K562 (cell line): Measurements from ENCODE around the gene CFD. TPM values are rescaled to one million over a fixed set of nuclear protein-coding genes. Genes with fewer than 3 reads are reported as not detected.

Experiments used
- EGR1 ChIP-seq: fragments of 450-650 bp; conservative IDR thresholded peaks from 2 replicates; pipeline ENCODE4 v1.6.1; 2017; ENCODE audit warnings: mild to moderate bottlenecking
- MAZ ChIP-seq, 2 experiments: fragments of 450-650 bp in 1 of 2; sonication (generic) in 1 of 2; formaldehyde crosslinking; IDR thresholded peaks in 1 of 2; conservative IDR thresholded peaks in 1 of 2; 2 replicates each; pipeline versions ENCODE4 v1.4.0 to v1.5.0; 2020; ENCODE audit warnings: mild to moderate bottlenecking in 1 of 2, missing genetic modification reagents in 1 of 2
- MCM5 ChIP-seq: fragments of 450-650 bp; IDR thresholded peaks from 2 replicates; pipeline ENCODE4 v1.6.1; 2016; ENCODE audit warnings: low read depth
- MTA3 ChIP-seq: fragments of 450-650 bp; formaldehyde crosslinking; IDR thresholded peaks from 2 replicates; pipeline ENCODE4 v1.6.1; 2017; ENCODE audit warnings: mild to moderate bottlenecking, borderline replicate concordance
- MYC ChIP-seq, 2 experiments: fragments of 250-450 bp in 1 of 2; sonication (Bioruptor Pico) in 1 of 2; IDR thresholded peaks; 2 replicates each; pipeline versions ENCODE4 v1.5.1 to v1.6.1; 2012 to 2021; ENCODE audit warnings: low read depth in 2 of 2, borderline replicate concordance in 1 of 2, improper control_type of control experiment in 1 of 2, low read length in 1 of 2, mild to moderate bottlenecking in 1 of 2, moderate library complexity in 1 of 2
- NCOA4 ChIP-seq: fragments of 450-650 bp; IDR thresholded peaks from 2 replicates; pipeline ENCODE4 v1.6.1; 2018; ENCODE audit warnings: mild to moderate bottlenecking; ENCODE audit not compliant: partially characterized antibody
- NCOR1 ChIP-seq: fragments of 450-650 bp; IDR thresholded peaks from 2 replicates; pipeline ENCODE4 v1.6.1; 2016; ENCODE audit warnings: mild to moderate bottlenecking, moderate library complexity
- NR2C1 ChIP-seq, 2 experiments: fragments of 450-650 bp; IDR thresholded peaks; 2 replicates each; pipeline ENCODE4 v1.6.1; 2017; ENCODE audit warnings: mild to moderate bottlenecking in 2 of 2, antibody characterized with exemption in 1 of 2, inconsistent platforms in 1 of 2, missing compliant biosample characterization in 1 of 2, missing genetic modification characterization in 1 of 2
- PHB2 ChIP-seq: fragments of 450-650 bp; IDR thresholded peaks from 2 replicates; pipeline ENCODE4 v1.6.1; 2017; ENCODE audit warnings: low read depth
- POLR3A ChIP-seq: IDR thresholded peaks from 2 replicates; pipeline ENCODE4 v1.6.1; 2011; ENCODE audit warnings: borderline replicate concordance, mild to moderate bottlenecking, moderate library complexity; ENCODE audit not compliant: insufficient read length, insufficient read depth; ENCODE audit errors: extremely low read depth
- RUNX1 ChIP-seq: sonication (generic); IDR thresholded peaks from 2 replicates; pipeline ENCODE4 v1.6.1; 2016; ENCODE audit warnings: antibody characterized with exemption, low read depth
- SNIP1 ChIP-seq: fragments of 450-650 bp; IDR thresholded peaks from 2 replicates; pipeline ENCODE4 v1.7.1; 2017; ENCODE audit warnings: low read depth, mild to moderate bottlenecking
- TGIF2 ChIP-seq: sonication (generic); formaldehyde crosslinking; IDR thresholded peaks from 2 replicates; pipeline ENCODE4 v1.8.1; 2022; ENCODE audit warnings: mild to moderate bottlenecking, missing genetic modification reagents, moderate library complexity
- ZBTB8A ChIP-seq: fragments of 450-650 bp; IDR thresholded peaks from 2 replicates; pipeline ENCODE4 v1.6.1; 2018; ENCODE audit warnings: mild to moderate bottlenecking, moderate library complexity; ENCODE audit not compliant: partially characterized antibody
- ZNF274 ChIP-seq: IDR thresholded peaks from 2 replicates; pipeline ENCODE4 v1.6.1; 2011; ENCODE audit warnings: low read depth, mild to moderate bottlenecking, low read length, moderate library complexity, borderline replicate concordance
- ZNF324 ChIP-seq: fragments of 250-450 bp; sonication (Bioruptor Pico); IDR thresholded peaks from 2 replicates; pipeline ENCODE4 v1.4.0; 2020; ENCODE audit warnings: mild to moderate bottlenecking
- ZNF696 ChIP-seq: fragments of 250-450 bp; sonication (Bioruptor Pico); conservative IDR thresholded peaks from 2 replicates; pipeline ENCODE4 v1.4.0; 2020; ENCODE audit warnings: mild to moderate bottlenecking, moderate library complexity
- ZNF707 ChIP-seq: fragments of 250-450 bp; sonication (Bioruptor Pico); conservative IDR thresholded peaks from 2 replicates; pipeline ENCODE4 v1.8.0; 2022; ENCODE audit warnings: inconsistent platforms, mild to moderate bottlenecking, moderate library complexity
- polyA plus RNA-seq, 8 experiments: library from polyadenylated mRNA; depleted of rRNA in 4 of 8; stranded (reverse) in 5 of 8; unstranded in 3 of 8; fragments of >200 nt; fragmentation: Nextera tagmentation in 2 of 8; fragmentation: Illumina TruSeq in 1 of 8; extraction: Ambion mirVana in 2 of 8; extraction: Trizol in 1 of 8; gene quantifications; 2 replicates each; pipeline versions ENCODE4 v1.2.1 to v1.2.3, GENCODE V29; 2011 to 2014; ENCODE audit warnings: inconsistent platforms in 1 of 8, missing spikeins in 1 of 8
- total RNA-seq, 7 experiments: library from RNA; depleted of rRNA in 6 of 7; stranded (reverse); fragments of >200 nt in 6 of 7; fragmentation: Illumina TruSeq in 2 of 7; extraction: Trizol in 2 of 7; gene quantifications; 2 replicates each; pipeline versions ENCODE4 v1.2.1 to v1.2.3, GENCODE V29; 2011 to 2021; ENCODE audit warnings: low replicate concordance in 1 of 7
- TF ChIP-seq, protein P1 (sequence below): sonication (generic); formaldehyde crosslinking; IDR thresholded peaks from 2 replicates; pipeline ENCODE4 v1.8.0; 2022; ENCODE audit warnings: mild to moderate bottlenecking, low read depth, missing genetic modification reagents
- TF ChIP-seq, protein P2 (sequence below): sonication (generic); formaldehyde crosslinking; IDR thresholded peaks from 2 replicates; pipeline ENCODE4 v1.8.0; 2022; ENCODE audit warnings: missing genetic modification reagents, mild to moderate bottlenecking, borderline replicate concordance
- TF ChIP-seq, protein P3 (sequence below): fragments of 450-650 bp; formaldehyde crosslinking; IDR thresholded peaks from 2 replicates; pipeline ENCODE4 v1.4.0; 2020; ENCODE audit warnings: mild to moderate bottlenecking, moderate library complexity
- TF ChIP-seq, protein P4 (sequence below): fragments of 250-450 bp; sonication (Bioruptor Pico); IDR thresholded peaks from 2 replicates; pipeline ENCODE4 v1.4.0; 2020; ENCODE audit warnings: mild to moderate bottlenecking

CFD gene
- total and polyA plus RNA-seq, 9 of the 15 experiments (the other 6 are each of a cell fraction or from before 2014, with no cell fraction given), result 0.52 to 59.4 (median 7.6) TPM

DNA sequence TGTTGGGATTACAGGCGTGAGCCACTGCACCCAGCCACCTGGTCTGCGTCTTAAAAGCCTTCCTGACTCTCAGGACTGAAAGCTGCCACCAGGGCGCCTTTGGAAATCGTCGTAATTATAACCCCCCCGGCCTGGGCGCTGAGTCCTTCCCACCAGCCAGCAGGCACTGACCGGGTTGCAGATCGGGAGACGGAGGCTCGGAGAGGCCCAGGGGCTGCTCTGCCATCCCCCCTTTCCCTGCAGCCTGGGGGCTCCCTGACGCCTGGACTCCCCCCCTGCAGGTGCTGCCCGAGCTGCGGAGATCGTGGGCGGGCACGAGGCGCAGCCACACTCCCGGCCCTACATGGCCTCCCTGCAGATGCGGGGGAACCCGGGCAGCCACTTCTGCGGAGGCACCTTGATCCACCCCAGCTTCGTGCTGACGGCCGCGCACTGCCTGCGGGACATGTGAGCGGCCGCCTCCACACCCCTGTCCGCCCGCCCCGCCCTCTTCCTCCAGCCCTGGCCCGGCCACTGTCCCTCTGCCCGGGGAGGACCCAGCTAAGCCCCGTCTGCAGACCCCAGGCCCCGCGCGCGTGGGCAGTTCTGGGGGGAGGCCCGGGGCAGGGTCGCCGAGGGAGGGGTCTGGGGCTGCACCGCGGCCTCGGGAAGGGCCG lies 16.2 kb upstream of the CFD start (continued):
- TF ChIP-seq, protein P1, sequence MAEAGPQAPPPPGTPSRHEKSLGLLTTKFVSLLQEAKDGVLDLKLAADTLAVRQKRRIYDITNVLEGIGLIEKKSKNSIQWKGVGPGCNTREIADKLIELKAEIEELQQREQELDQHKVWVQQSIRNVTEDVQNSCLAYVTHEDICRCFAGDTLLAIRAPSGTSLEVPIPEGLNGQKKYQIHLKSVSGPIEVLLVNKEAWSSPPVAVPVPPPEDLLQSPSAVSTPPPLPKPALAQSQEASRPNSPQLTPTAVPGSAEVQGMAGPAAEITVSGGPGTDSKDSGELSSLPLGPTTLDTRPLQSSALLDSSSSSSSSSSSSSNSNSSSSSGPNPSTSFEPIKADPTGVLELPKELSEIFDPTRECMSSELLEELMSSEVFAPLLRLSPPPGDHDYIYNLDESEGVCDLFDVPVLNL (CRISPR knock-in tag), result no peak
- TF ChIP-seq POLR3A (no peak), MTA3 (no peak), NCOA4 (no peak), NR2C1 (IDR thresholded peaks at IDR 0.05) (no peak), NR2C1 (tag; IDR thresholded peaks at IDR 0.05) (no peak), MCM5 (no peak), NCOR1 (no peak), ZNF707 (CRISPR knock-in tag) (no peak), MYC (IDR thresholded peaks at IDR 0.05; ENCODE audit: low read depth, low read length) (no peak), MYC (CRISPR knock-in tag; IDR thresholded peaks at IDR 0.05; ENCODE audit: borderline replicate concordance, low read depth) (no peak), ZNF274 (no peak), TGIF2 (CRISPR knock-in tag) (no peak), ZNF324 (CRISPR knock-in tag) (no peak), PHB2 (no peak), ZNF696 (CRISPR knock-in tag) (no peak), RUNX1 (no peak), SNIP1 (no peak), ZBTB8A (no peak), EGR1 (peak; percentile 56; the same call in 1 of the 2 replicates), MAZ (CRISPR knock-in tag; conservative IDR thresholded peaks at IDR 0.05 in 1 of 2, IDR thresholded peaks at IDR 0.05 in 1 of 2) (peak; percentile 30 to 61; a peak in 2 of 4 replicates)
- TF ChIP-seq, protein P2, sequence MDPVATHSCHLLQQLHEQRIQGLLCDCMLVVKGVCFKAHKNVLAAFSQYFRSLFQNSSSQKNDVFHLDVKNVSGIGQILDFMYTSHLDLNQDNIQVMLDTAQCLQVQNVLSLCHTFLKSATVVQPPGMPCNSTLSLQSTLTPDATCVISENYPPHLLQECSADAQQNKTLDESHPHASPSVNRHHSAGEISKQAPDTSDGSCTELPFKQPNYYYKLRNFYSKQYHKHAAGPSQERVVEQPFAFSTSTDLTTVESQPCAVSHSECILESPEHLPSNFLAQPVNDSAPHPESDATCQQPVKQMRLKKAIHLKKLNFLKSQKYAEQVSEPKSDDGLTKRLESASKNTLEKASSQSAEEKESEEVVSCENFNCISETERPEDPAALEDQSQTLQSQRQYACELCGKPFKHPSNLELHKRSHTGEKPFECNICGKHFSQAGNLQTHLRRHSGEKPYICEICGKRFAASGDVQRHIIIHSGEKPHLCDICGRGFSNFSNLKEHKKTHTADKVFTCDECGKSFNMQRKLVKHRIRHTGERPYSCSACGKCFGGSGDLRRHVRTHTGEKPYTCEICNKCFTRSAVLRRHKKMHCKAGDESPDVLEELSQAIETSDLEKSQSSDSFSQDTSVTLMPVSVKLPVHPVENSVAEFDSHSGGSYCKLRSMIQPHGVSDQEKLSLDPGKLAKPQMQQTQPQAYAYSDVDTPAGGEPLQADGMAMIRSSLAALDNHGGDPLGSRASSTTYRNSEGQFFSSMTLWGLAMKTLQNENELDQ (CRISPR knock-in tag), result no peak
- TF ChIP-seq, protein P3, sequence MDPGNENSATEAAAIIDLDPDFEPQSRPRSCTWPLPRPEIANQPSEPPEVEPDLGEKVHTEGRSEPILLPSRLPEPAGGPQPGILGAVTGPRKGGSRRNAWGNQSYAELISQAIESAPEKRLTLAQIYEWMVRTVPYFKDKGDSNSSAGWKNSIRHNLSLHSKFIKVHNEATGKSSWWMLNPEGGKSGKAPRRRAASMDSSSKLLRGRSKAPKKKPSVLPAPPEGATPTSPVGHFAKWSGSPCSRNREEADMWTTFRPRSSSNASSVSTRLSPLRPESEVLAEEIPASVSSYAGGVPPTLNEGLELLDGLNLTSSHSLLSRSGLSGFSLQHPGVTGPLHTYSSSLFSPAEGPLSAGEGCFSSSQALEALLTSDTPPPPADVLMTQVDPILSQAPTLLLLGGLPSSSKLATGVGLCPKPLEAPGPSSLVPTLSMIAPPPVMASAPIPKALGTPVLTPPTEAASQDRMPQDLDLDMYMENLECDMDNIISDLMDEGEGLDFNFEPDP, result no peak
- TF ChIP-seq, protein P4, sequence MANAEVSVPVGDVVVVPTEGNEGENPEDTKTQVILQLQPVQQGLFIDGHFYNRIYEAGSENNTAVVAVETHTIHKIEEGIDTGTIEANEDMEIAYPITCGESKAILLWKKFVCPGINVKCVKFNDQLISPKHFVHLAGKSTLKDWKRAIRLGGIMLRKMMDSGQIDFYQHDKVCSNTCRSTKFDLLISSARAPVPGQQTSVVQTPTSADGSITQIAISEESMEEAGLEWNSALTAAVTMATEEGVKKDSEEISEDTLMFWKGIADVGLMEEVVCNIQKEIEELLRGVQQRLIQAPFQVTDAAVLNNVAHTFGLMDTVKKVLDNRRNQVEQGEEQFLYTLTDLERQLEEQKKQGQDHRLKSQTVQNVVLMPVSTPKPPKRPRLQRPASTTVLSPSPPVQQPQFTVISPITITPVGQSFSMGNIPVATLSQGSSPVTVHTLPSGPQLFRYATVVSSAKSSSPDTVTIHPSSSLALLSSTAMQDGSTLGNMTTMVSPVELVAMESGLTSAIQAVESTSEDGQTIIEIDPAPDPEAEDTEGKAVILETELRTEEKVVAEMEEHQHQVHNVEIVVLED (CRISPR knock-in tag), result no peak
